ENCODE measurements around the gene SIM2.

SIM2 gene

GRCh38 chr21:36708286-36709029, 9.5 kb downstream of the SIM2 start:
- DNase-seq (ENCODE audit: low read depth, low spot score): no peak
- no peak overlapping the region for H3K4me3 ChIP-seq (ENCODE audit: low read length)

GRCh38 chr21:36709030-36709867, 10.3 kb downstream of the SIM2 start:
- no peak for DNase-seq (ENCODE audit: low read depth, low spot score)
- H3K4me3 ChIP-seq (ENCODE audit: low read length): no peak overlapping the region

- DNase-seq (ENCODE audit: low read depth, low spot score): no peak
- no peak overlapping the region for H3K4me3 ChIP-seq (ENCODE audit: low read length)
Observed at GRCh38 chr21:36709868-36710728, 11.2 kb downstream of the SIM2 start.

GRCh38 chr21:36710729-36711048, 11.8 kb downstream of the SIM2 start:
- no peak for DNase-seq (ENCODE audit: low read depth, low spot score)
- H3K4me3 ChIP-seq (ENCODE audit: low read length): no peak overlapping the region

- no peak overlapping the region for H3K4me3 ChIP-seq (ENCODE audit: low read length)
- DNase-seq (ENCODE audit: low read depth, low spot score): no peak
Observed at GRCh38 chr21:36713746-36714145, 14.8 kb downstream of the SIM2 start.

- H3K4me3 ChIP-seq (ENCODE audit: low read length): no peak overlapping the region
- DNase-seq (ENCODE audit: low read depth, low spot score): no peak
Observed at GRCh38 chr21:36716387-36716786, 17.5 kb downstream of the SIM2 start.

- H3K4me3 ChIP-seq (ENCODE audit: low read length): no peak overlapping the region
- no peak for DNase-seq (ENCODE audit: low read depth, low spot score)
Observed at GRCh38 chr21:36716836-36717235, 17.9 kb downstream of the SIM2 start.

GRCh38 chr21:36717976-36718375, 19.1 kb downstream of the SIM2 start:
- DNase-seq (ENCODE audit: low read depth, low spot score): no peak
- H3K4me3 ChIP-seq (ENCODE audit: low read length): no peak overlapping the region

GRCh38 chr21:36718951-36719501, 20.1 kb downstream of the SIM2 start:
- no peak overlapping the region for H3K4me3 ChIP-seq (ENCODE audit: low read length)
- DNase-seq (ENCODE audit: low read depth, low spot score): no peak

- no peak for DNase-seq (ENCODE audit: low read depth, low spot score)
- H3K4me3 ChIP-seq (ENCODE audit: low read length): no peak overlapping the region
Observed at GRCh38 chr21:36719614-36720013, 20.7 kb downstream of the SIM2 start.

- no peak overlapping the region for H3K4me3 ChIP-seq (ENCODE audit: low read length)
- no peak for DNase-seq (ENCODE audit: low read depth, low spot score)
Observed at GRCh38 chr21:36721817-36722216, 22.9 kb downstream of the SIM2 start.

GRCh38 chr21:36722370-36723368, 23.8 kb downstream of the SIM2 start:
- DNase-seq (ENCODE audit: low read depth, low spot score): no peak
- H3K4me3 ChIP-seq (ENCODE audit: low read length): no peak overlapping the region

GRCh38 chr21:36723371-36723881, 24.5 kb downstream of the SIM2 start:
- DNase-seq (ENCODE audit: low read depth, low spot score): no peak
- no peak overlapping the region for H3K4me3 ChIP-seq (ENCODE audit: low read length)

GRCh38 chr21:36724660-36725059, 25.7 kb downstream of the SIM2 start:
- no peak overlapping the region for H3K4me3 ChIP-seq (ENCODE audit: low read length)
- DNase-seq (ENCODE audit: low read depth, low spot score): no peak

GRCh38 chr21:36725793-36726386, 27.0 kb downstream of the SIM2 start:
- no peak for DNase-seq (ENCODE audit: low read depth, low spot score)
- H3K4me3 ChIP-seq (ENCODE audit: low read length): no peak overlapping the region

GRCh38 chr21:36727866-36728265, 29.0 kb downstream of the SIM2 start:
- H3K4me3 ChIP-seq (ENCODE audit: low read length): no peak overlapping the region
- DNase-seq (ENCODE audit: low read depth, low spot score): no peak

- DNase-seq (ENCODE audit: low read depth, low spot score): no peak
- H3K4me3 ChIP-seq (ENCODE audit: low read length): no peak overlapping the region
Observed at GRCh38 chr21:36728371-36729111, 29.6 kb downstream of the SIM2 start.

Data from Jurkat, Clone E6-1 (cell line).